ELR (cell line): ENCODE results near the gene TAS1R3.
"Not testable (repeated sequence)": the region's sequence is repeated elsewhere in the genome, so short reads cannot be mapped to it uniquely, and the experiment has no call there.

Experiments
- DNase-seq: peaks from one replicate; pipeline ENCODE4 v3.0.0-alpha.2; 2015; ENCODE audit warnings: low read depth

The TAS1R3 gene

GRCh38 chr1:1309251-1310108 lies 21.6 kb upstream of the TAS1R3 start:
- peak; percentile 40 for DNase-seq

GRCh38 chr1:1310109-1310385 lies 21.0 kb upstream of the TAS1R3 start:
- DNase-seq, result no peak

- DNase-seq, result no peak
Measured at GRCh38 chr1:1310476-1311053, 20.5 kb upstream of the TAS1R3 start.

GRCh38 chr1:1311107-1312104 lies 19.7 kb upstream of the TAS1R3 start:
- DNase-seq, result no peak

- no peak for DNase-seq
Measured at GRCh38 chr1:1312450-1313314, 18.4 kb upstream of the TAS1R3 start.

- no peak for DNase-seq
Measured at GRCh38 chr1:1313500-1314236, 17.4 kb upstream of the TAS1R3 start.

GRCh38 chr1:1314237-1314586 lies 16.9 kb upstream of the TAS1R3 start:
- DNase-seq, result no peak

GRCh38 chr1:1314678-1315335 lies 16.3 kb upstream of the TAS1R3 start:
- DNase-seq, result no peak

GRCh38 chr1:1315435-1315954 lies 15.6 kb upstream of the TAS1R3 start:
- DNase-seq, result no peak

GRCh38 chr1:1316199-1316598 lies 14.9 kb upstream of the TAS1R3 start:
- DNase-seq, result not testable (repeated sequence)

- no peak for DNase-seq
Measured at GRCh38 chr1:1317420-1317819, 13.7 kb upstream of the TAS1R3 start.

- peak; percentile 88 for DNase-seq
Measured at GRCh38 chr1:1318131-1318652, 12.9 kb upstream of the TAS1R3 start.

- DNase-seq, result no peak
Measured at GRCh38 chr1:1318777-1319645, 12.1 kb upstream of the TAS1R3 start.

- DNase-seq, result no peak
Measured at GRCh38 chr1:1319646-1319941, 11.5 kb upstream of the TAS1R3 start.

- no peak for DNase-seq
Measured at GRCh38 chr1:1320666-1321448, 10.2 kb upstream of the TAS1R3 start.

- DNase-seq, result no peak
Measured at GRCh38 chr1:1321477-1321876, 9.6 kb upstream of the TAS1R3 start.

- DNase-seq, result no peak
Measured at GRCh38 chr1:1322418-1322817, 8.7 kb upstream of the TAS1R3 start.

GRCh38 chr1:1322952-1323351 lies 8.1 kb upstream of the TAS1R3 start:
- no peak for DNase-seq
